HCT116 (cell line): ENCODE results near the gene CACNA1A. TPM values are rescaled to one million over a fixed set of nuclear protein-coding genes. Genes with fewer than 3 reads are reported as not detected.

Source experiments
- ATAC-seq: fragments of 200-7000 bp; cut with Tn5 transposase; 2 replicates; pipeline ENCODE4 v1.9.1; 2020; ENCODE audit warnings: mild to moderate bottlenecking, moderate library complexity
- BruUV-seq: library from RNA; stranded (reverse); fragments of 400-500 nt; replicated peaks from 2 replicates; lab custom pipeline; 2021; lab: Mats Ljungman, UMichigan
- CTCF ChIA-PET: fragments of 300-600 bp; sonication (Branson Sonifier 250); formaldehyde crosslinking; loops from one replicate; lab custom pipeline; 2021; ENCODE audit warnings: antibody characterized with exemption; lab: Charles Lee
- POLR2A ChIA-PET: fragments of 300-600, 350-600 bp; sonication (Branson Sonifier 250); formaldehyde crosslinking; loops from one replicate; lab custom pipeline; 2021; ENCODE audit warnings: antibody characterized with exemption; lab: Charles Lee
- RAD21 ChIA-PET, 2 experiments: fragments of 300-600 bp; sonication (Branson Sonifier 250); formaldehyde crosslinking; loops; one replicate each; lab custom pipeline; 2023; ENCODE audit warnings: low total read pairs in 2 of 2; ENCODE audit not compliant: uncharacterized antibody in 2 of 2, unreplicated experiment in 2 of 2, low non-redundant PET in 1 of 2; lab: Charles Lee
- DNase-seq: peaks from one replicate; pipeline ENCODE4 v3.0.0-alpha.2; 2010; ENCODE audit warnings: low read depth, low spot score
- H2AFZ ChIP-seq: fragments of 200-600 bp; shearing (Covaris generic), sonication (generic); 2 replicates; pipeline ENCODE4 v1.6.1; 2017; ENCODE audit warnings: low read depth, mixed run types, mixed read lengths, antibody characterized with exemption, low read length; ENCODE audit not compliant: poor library complexity, severe bottlenecking
- H3K27ac ChIP-seq: 2 replicates; pipeline ENCODE4 v1.5.1; 2012; ENCODE audit warnings: low read depth, low read length
- H3K27me3 ChIP-seq: fragments of 200-600 bp; sonication (generic); 2 replicates; pipeline ENCODE4 v1.6.1; 2016; ENCODE audit warnings: mixed run types, low read length, mixed read lengths; ENCODE audit not compliant: insufficient read depth
- H3K36me3 ChIP-seq, 2 experiments: fragments of 200-500 bp in 1 of 2; fragments of 200-600 bp in 1 of 2; sonication (Bioruptor generic) in 1 of 2; sonication (generic) in 1 of 2; 2 replicates each; pipeline versions ENCODE4 v1.5.1 to v1.6.1; 2014 to 2016; ENCODE audit warnings: low read length in 2 of 2, inconsistent platforms in 1 of 2, mixed read lengths in 1 of 2, mixed run types in 1 of 2; ENCODE audit not compliant: insufficient read depth in 2 of 2, control insufficient read depth in 1 of 2
- H3K4me1 ChIP-seq, 2 experiments: fragments of 200-600 bp in 1 of 2; sonication (generic) in 1 of 2; 2 replicates each; pipeline versions ENCODE4 v1.5.1 to v1.6.1; 2012 to 2017; ENCODE audit warnings: low read length in 2 of 2, inconsistent platforms in 1 of 2, mild to moderate bottlenecking in 1 of 2, mixed read lengths in 1 of 2, mixed run types in 1 of 2, moderate library complexity in 1 of 2; ENCODE audit not compliant: insufficient read depth in 2 of 2, control insufficient read depth in 1 of 2
- H3K4me2 ChIP-seq: fragments of 200-600 bp; sonication (generic); 2 replicates; pipeline ENCODE4 v1.6.1; 2017; ENCODE audit warnings: mixed run types, low read length, mixed read lengths
- H3K4me3 ChIP-seq, 2 experiments: fragments of 200-600 bp in 1 of 2; sonication (generic) in 1 of 2; replicated peaks in 1 of 2; 2 replicates each; pipeline ENCODE4 v1.5.1; 2011 to 2016; ENCODE audit warnings: low read length in 2 of 2, control low read depth in 1 of 2, low read depth in 1 of 2, mild to moderate bottlenecking in 1 of 2, mixed read lengths in 1 of 2, mixed run types in 1 of 2
- H3K79me2 ChIP-seq: fragments of 200-600 bp; sonication (generic); 2 replicates; pipeline ENCODE4 v1.6.1; 2017; ENCODE audit warnings: mild to moderate bottlenecking, mixed run types, low read length, moderate library complexity, mixed read lengths; ENCODE audit not compliant: insufficient read depth
- H3K9ac ChIP-seq: fragments of 200-600 bp; sonication (generic); 2 replicates; pipeline ENCODE4 v1.6.1; 2016; ENCODE audit warnings: low read length, mixed read lengths
- H3K9me2 ChIP-seq: fragments of 200-600 bp; sonication (generic), shearing (Covaris generic); 2 replicates; pipeline ENCODE4 v1.6.1; 2017; ENCODE audit warnings: mixed run types, mild to moderate bottlenecking, moderate library complexity; ENCODE audit not compliant: insufficient read depth
- H3K9me3 ChIP-seq, 2 experiments: fragments of 200-500 bp in 1 of 2; fragments of 200-600 bp in 1 of 2; sonication (Bioruptor generic) in 1 of 2; sonication (generic) in 1 of 2; 2 replicates each; pipeline ENCODE4 v1.6.1; 2014 to 2017; ENCODE audit warnings: low read length in 2 of 2, mixed read lengths in 2 of 2, inconsistent platforms in 1 of 2, low read depth in 1 of 2, mild to moderate bottlenecking in 1 of 2, mixed run types in 1 of 2, moderate library complexity in 1 of 2; ENCODE audit not compliant: control insufficient read depth in 1 of 2, insufficient read depth in 1 of 2
- H4K20me1 ChIP-seq: fragments of 200-600 bp; sonication (generic), shearing (Covaris generic); 2 replicates; pipeline ENCODE4 v1.6.1; 2017; ENCODE audit warnings: mixed run types, mild to moderate bottlenecking, moderate library complexity; ENCODE audit not compliant: insufficient read depth
- ATF3 ChIP-seq: IDR thresholded peaks from 2 replicates; pipeline ENCODE4 v1.6.1; 2012
- ELF1 ChIP-seq: IDR thresholded peaks from 2 replicates; pipeline ENCODE4 v1.6.1; 2012; ENCODE audit warnings: low read depth, borderline replicate concordance
- EZH2phosphoT487 ChIP-seq: fragments of 200-600 bp; IDR thresholded peaks from 2 replicates; pipeline ENCODE4 v1.6.1; 2018; ENCODE audit warnings: antibody characterized with exemption, borderline replicate concordance
- FOSL1 ChIP-seq: IDR thresholded peaks from 2 replicates; pipeline ENCODE4 v1.6.1; 2012; ENCODE audit warnings: low read depth
- POLR2AphosphoS5 ChIP-seq: IDR thresholded peaks from 2 replicates; pipeline ENCODE4 v1.6.1; 2011; ENCODE audit warnings: mild to moderate bottlenecking, low read depth, low read length, moderate library complexity
- RAD21 ChIP-seq: IDR thresholded peaks from 2 replicates; pipeline ENCODE4 v1.6.1; 2012; ENCODE audit warnings: low read depth, mild to moderate bottlenecking
- TCF7L2 ChIP-seq: IDR thresholded peaks from 2 replicates; pipeline ENCODE4 v1.7.0; 2011; ENCODE audit warnings: borderline replicate concordance, inconsistent platforms; ENCODE audit not compliant: insufficient read depth, insufficient read length; ENCODE audit errors: extremely low read depth
- YY1 ChIP-seq: IDR thresholded peaks from 2 replicates; pipeline ENCODE4 v1.6.1; 2011; ENCODE audit warnings: low read length, low read depth, moderate library complexity, mild to moderate bottlenecking; ENCODE audit not compliant: insufficient replicate concordance; ENCODE audit errors: extremely low read depth
- ZNF274 ChIP-seq: fragments of 200-500 bp; sonication (Bioruptor generic); IDR thresholded peaks from 2 replicates; pipeline ENCODE4 v1.6.1; 2014; ENCODE audit warnings: mild to moderate bottlenecking, low read depth, low read length, inconsistent platforms
- intact Hi-C: fragments of 100-400 bp; cut with micrococcal nuclease; formaldehyde crosslinking; loops from 2 replicates; pipeline ENCODE4 v1.10.0; 2022
- total RNA-seq: library from RNA; stranded (reverse); gene quantifications from one replicate; pipeline ENCODE4 v1.2.1, GENCODE V29; 2021; ENCODE audit not compliant: unreplicated experiment

CACNA1A gene
- total RNA-seq, 1 experiment from 2014 or later, result 7.5 TPM

- no peak for TF ChIP-seq RAD21
- TF ChIP-seq POLR2AphosphoS5, result no peak
- no peak for TF ChIP-seq YY1
- TF ChIP-seq EZH2phosphoT487, result no peak
- no peak for TF ChIP-seq ZNF274
- no peak for TF ChIP-seq ATF3
- no peak for TF ChIP-seq FOSL1
- Histone ChIP-seq H4K20me1 (no peaks in the 10 kb centered on the region), H3K4me2 (no peak overlapping the region), H3K79me2 (no peaks in the 10 kb centered on the region), H3K9me2 (no peaks in the 10 kb centered on the region), H3K36me3 (no peaks in the 10 kb centered on the region), H3K4me1 (peaks cover 5 to 9% of the 10 kb centered on the region in 2 experiments), H3K4me3 (no peak overlapping the region), H3K9ac (no peak overlapping the region), H3K27me3 (no peaks in the 10 kb centered on the region), H3K9me3 (no peaks in the 10 kb centered on the region), H3K27ac (no peak overlapping the region), H2AFZ (no peak overlapping the region)
- no peak for ATAC-seq
- BruUV-seq, result no TSS peak
- intact Hi-C loops, result no loop called here
- POLR2A ChIA-PET, result no interaction called here
- RAD21 ChIA-PET, result no interaction called here
- CTCF ChIA-PET, result interaction anchor here (1.4 kb wide), 1 partner anchor 26 kb away, joined by 4 read pairs; no protein-coding TSS in a partner anchor
- DNase-seq, result no peak
Observed at GRCh38 chr19:13220847-13221246, 285.4 kb downstream of the CACNA1A start.

GRCh38 chr19:13215572-13216380, 290.5 kb downstream of the CACNA1A start:
- DNase-seq, result no peak
- H2AFZ ChIP-seq, result peak overlapping the region; percentile 26
- H3K4me1 ChIP-seq, result peaks cover 6 to 8% of the 10 kb centered on the region in 2 experiments
- H3K9me2 ChIP-seq, result no peaks in the 10 kb centered on the region
- ATAC-seq, result peak; percentile 44; the same call in 1 of the 2 replicates
- POLR2A ChIA-PET, result no interaction called here
- RAD21 ChIA-PET, result interaction anchor here in 1 of 2 experiments (0.8 kb wide), 1 partner anchor 66 kb away, joined by 3 read pairs; the partner anchor contains the start of genes IER2 and STX10
- no peaks in the 10 kb centered on the region for H4K20me1 ChIP-seq
- no peak overlapping the region; a peak in 1 of 4 replicates for H3K4me3 ChIP-seq
- peak; percentile 53 for TF ChIP-seq TCF7L2
- TF ChIP-seq ELF1, result no peak
- TF ChIP-seq, all 23 proteins: peak for 1
- Histone ChIP-seq H3K79me2 (no peaks in the 10 kb centered on the region), H3K4me2 (peak overlapping the region; percentile 55), H3K9ac (no peak overlapping the region; the same call in 1 of the 2 replicates), H3K36me3 (no peaks in the 10 kb centered on the region), H3K9me3 (no peaks in the 10 kb centered on the region), H3K27ac (no peak overlapping the region), H3K27me3 (no peaks in the 10 kb centered on the region)
- CTCF ChIA-PET, result interaction anchor here (1.0 kb wide), 1 partner anchor 20 kb away, joined by 3 read pairs; no protein-coding TSS in a partner anchor
- intact Hi-C loops, result no loop called here
- no TSS peak for BruUV-seq
